Measurements from ENCODE around the gene ZNF521.

DNA sequence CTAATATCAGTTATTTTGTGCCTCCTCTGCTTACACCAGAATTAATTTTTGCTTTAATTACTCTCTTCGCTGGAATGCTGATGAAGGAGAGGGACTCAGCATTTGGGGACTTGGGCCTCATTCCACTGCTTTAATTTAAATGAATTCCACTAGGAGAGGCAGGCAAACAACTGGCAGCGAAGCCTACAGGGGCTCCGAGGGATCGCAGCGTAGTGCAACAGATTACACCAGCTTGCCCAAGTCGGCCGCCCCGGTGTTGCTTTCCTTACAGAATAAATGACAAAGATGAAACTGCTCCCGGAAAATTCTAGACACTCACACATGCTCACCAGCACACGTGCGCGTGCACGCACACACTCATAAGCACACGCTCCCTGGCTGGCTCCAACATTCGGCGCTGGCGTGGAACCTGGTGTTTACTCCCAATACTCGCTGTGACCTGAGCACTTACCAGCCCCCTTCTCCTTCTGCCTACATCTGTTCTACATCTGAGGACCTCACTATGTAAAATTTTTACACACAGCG lies 175.4 kb downstream of the ZNF521 start:
- TF ChIP-seq ZFX (IDR thresholded peaks at IDR 0.05; ENCODE audit: borderline replicate concordance): no peak
- TF ChIP-seq, protein P1, sequence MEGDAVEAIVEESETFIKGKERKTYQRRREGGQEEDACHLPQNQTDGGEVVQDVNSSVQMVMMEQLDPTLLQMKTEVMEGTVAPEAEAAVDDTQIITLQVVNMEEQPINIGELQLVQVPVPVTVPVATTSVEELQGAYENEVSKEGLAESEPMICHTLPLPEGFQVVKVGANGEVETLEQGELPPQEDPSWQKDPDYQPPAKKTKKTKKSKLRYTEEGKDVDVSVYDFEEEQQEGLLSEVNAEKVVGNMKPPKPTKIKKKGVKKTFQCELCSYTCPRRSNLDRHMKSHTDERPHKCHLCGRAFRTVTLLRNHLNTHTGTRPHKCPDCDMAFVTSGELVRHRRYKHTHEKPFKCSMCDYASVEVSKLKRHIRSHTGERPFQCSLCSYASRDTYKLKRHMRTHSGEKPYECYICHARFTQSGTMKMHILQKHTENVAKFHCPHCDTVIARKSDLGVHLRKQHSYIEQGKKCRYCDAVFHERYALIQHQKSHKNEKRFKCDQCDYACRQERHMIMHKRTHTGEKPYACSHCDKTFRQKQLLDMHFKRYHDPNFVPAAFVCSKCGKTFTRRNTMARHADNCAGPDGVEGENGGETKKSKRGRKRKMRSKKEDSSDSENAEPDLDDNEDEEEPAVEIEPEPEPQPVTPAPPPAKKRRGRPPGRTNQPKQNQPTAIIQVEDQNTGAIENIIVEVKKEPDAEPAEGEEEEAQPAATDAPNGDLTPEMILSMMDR (IDR thresholded peaks at IDR 0.05): no peak

All from 22Rv1 (cell line).